HL-60 (cell line): Measurements from ENCODE around the gene GSDMA.

ENCODE experiments used
- TF ChIP-seq, protein P1 (sequence below): IDR thresholded peaks from one replicate; pipeline ENCODE4 v1.5.1; 2011; ENCODE audit warnings: low read length, control low read depth, inconsistent platforms; ENCODE audit not compliant: insufficient read depth
- TF ChIP-seq, protein P2 (sequence below): IDR thresholded peaks from 2 replicates; pipeline ENCODE4 v1.6.1; 2012; ENCODE audit warnings: low read depth; ENCODE audit not compliant: insufficient replicate concordance

DNA sequence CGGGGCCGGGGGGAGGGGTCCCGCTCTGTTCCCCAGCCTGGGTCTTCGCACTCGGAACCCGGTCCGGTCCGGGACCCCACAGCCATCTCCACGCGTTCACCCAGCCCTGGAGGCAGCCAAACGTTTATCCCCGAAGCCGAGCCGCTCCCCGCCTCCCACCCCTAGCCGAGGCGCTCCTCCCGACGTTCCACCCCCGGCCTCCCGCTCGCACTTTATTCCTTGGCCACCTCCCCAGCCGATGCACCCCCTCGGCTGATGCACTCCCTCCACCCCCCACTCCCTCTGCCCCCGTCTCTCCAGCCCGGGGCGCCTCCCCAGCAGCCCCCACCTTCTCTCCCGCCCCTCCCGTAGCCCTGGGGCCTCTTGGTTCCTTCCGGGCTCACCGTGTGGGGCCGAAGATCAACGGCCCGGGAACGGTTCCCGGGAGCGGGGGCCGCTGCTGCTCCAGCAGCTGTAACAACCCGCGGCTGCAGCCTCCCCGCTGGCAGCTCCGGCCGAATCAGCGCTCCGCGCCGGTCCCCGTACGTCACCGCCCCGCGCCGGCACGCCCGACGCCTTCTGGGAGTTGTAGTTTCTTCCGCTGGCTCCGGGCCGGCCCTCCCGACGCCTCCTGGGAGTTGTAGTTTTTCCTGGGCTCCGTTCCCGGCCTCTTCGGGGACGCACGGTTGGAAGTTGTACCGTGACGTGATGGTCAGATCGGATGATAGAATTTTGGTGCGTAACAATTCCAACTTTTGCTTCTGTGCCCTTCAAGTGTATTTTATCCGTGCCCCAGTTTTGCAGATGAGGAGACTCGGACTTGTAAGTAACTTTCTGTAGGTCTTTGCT is 35.5 kb upstream of the GSDMA start, which contains the start of the genes LRRC3C and ORMDL3:
- TF ChIP-seq, protein P1, sequence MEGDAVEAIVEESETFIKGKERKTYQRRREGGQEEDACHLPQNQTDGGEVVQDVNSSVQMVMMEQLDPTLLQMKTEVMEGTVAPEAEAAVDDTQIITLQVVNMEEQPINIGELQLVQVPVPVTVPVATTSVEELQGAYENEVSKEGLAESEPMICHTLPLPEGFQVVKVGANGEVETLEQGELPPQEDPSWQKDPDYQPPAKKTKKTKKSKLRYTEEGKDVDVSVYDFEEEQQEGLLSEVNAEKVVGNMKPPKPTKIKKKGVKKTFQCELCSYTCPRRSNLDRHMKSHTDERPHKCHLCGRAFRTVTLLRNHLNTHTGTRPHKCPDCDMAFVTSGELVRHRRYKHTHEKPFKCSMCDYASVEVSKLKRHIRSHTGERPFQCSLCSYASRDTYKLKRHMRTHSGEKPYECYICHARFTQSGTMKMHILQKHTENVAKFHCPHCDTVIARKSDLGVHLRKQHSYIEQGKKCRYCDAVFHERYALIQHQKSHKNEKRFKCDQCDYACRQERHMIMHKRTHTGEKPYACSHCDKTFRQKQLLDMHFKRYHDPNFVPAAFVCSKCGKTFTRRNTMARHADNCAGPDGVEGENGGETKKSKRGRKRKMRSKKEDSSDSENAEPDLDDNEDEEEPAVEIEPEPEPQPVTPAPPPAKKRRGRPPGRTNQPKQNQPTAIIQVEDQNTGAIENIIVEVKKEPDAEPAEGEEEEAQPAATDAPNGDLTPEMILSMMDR = no peak
- TF ChIP-seq, protein P2, sequence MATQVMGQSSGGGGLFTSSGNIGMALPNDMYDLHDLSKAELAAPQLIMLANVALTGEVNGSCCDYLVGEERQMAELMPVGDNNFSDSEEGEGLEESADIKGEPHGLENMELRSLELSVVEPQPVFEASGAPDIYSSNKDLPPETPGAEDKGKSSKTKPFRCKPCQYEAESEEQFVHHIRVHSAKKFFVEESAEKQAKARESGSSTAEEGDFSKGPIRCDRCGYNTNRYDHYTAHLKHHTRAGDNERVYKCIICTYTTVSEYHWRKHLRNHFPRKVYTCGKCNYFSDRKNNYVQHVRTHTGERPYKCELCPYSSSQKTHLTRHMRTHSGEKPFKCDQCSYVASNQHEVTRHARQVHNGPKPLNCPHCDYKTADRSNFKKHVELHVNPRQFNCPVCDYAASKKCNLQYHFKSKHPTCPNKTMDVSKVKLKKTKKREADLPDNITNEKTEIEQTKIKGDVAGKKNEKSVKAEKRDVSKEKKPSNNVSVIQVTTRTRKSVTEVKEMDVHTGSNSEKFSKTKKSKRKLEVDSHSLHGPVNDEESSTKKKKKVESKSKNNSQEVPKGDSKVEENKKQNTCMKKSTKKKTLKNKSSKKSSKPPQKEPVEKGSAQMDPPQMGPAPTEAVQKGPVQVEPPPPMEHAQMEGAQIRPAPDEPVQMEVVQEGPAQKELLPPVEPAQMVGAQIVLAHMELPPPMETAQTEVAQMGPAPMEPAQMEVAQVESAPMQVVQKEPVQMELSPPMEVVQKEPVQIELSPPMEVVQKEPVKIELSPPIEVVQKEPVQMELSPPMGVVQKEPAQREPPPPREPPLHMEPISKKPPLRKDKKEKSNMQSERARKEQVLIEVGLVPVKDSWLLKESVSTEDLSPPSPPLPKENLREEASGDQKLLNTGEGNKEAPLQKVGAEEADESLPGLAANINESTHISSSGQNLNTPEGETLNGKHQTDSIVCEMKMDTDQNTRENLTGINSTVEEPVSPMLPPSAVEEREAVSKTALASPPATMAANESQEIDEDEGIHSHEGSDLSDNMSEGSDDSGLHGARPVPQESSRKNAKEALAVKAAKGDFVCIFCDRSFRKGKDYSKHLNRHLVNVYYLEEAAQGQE = no peak
